HG02623 (cell line): ENCODE measurements around the gene FAM13B.
"Not testable (repeated sequence)": the region's sequence is repeated elsewhere in the genome, so short reads cannot be mapped to it uniquely, and the experiment has no call there.

ENCODE experiments used
- ATAC-seq: cut with Tn5 transposase; IDR thresholded peaks from one replicate; pipeline ENCODE4 v1.9.1; 2021; ENCODE audit warnings: moderate library complexity; ENCODE audit not compliant: unreplicated experiment

Gene FAM13B

DNA sequence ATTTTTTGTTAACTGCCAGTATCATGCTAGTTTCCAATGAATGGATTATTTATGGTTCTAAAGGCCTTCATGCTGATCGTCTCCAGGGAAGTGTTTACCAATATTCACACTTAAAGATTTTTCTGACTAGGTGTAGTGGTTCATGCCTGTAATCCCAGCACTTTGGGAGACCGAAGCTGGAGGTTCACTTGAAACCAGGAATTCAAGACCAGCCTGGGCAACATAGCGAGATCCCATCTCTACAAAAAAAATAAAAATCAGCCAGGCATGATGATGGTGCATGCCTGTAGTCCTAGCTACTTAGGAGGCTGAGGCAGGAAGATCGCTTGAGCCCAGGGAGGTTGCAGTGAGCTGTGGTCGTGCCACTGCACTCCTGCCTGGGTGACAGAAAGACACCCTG, 43.5 kb downstream of the FAM13B start:
- ATAC-seq: no peak

DNA sequence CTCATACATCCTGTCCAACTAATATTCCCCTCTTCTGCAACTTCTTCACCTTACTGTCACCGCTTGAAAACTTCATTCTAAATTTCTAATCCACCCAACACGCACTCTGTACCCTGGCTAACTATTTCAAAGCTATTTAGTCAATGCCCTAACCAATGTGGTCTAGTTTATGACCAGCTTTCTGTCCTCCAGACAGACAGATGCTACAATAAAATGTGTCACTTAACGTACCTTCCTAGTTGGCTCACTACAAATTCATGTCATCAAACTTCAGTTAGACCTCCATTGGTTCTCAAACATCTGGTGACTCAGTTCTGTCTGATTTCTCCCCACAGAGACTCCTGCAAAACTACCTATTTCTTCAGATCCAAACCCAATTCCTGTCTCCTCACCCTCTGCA, 57.7 kb downstream of the FAM13B start:
- ATAC-seq: no peak

DNA sequence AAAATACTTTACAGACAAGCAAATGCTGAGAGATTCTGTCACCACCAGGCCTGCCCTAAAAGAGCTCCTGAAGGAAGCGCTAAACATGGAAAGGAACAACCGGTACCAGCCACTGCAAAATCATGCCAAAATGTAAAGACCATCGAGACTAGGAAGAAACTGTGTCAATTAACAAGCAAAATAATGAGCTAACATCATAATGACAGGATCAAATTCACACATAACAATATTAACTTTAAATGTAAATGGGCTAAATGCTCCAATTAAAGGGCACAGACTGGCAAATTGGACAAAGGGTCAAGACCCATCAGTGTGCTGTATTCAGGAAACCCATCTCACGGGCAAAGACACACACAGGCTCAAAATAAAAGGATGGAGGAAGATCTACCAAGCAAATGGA, 62.5 kb downstream of the FAM13B start:
- not testable (repeated sequence) for ATAC-seq

DNA sequence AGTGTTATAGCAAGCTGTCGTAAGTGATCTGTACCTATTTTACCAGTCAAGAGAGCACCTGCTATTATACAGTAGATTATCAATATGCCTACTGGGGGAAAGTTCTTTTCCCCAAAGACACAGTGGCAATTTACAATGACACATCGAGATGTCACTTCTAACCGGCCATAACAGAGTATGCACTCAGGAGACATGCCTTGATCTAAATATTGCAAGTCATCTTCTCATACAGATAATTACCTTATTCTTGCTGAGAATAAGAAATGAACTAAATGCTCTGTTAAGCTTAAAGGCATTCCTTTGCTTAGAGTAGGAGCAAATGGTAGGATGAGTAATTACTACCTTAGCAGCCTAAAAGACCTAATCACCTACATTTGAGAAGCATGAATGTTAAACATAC, 72.1 kb downstream of the FAM13B start:
- ATAC-seq: no peak

DNA sequence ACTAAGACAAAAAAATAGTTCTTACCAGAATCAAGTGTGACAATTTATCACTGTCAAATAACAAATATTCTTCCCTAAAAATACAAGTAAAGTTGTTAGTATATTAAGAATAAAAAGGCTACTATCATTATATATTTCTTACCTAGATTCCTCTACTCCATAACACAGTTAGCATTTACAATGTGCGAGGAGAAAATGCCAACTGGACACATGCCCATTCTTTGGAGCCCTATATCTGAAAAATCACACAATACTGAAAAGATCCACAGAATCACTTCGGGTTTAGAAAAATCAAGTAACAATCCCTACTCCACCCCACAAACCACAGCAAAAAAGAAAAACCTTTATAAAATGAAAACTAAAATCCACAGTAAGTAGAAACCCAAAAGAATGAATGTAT, 72.7 kb downstream of the FAM13B start:
- no peak for ATAC-seq

DNA sequence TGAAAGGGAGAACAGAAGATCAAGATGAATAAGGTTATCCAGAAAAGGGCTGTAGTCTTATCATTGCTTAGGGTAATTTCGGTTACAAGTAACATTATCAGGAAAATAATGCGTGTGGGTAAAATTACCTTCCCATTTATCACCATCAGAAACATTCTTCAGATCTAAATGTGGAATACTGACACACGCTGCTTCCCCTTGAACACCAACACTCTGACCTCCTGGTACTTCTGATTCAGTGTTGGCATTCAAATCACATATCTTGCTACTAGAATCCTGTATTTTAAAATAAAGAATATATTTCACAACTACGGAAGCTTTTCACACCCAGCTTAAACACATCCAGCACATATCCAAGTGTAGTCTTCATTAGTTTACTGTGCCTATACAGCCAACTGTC, 73.4 kb downstream of the FAM13B start:
- no peak for ATAC-seq

DNA sequence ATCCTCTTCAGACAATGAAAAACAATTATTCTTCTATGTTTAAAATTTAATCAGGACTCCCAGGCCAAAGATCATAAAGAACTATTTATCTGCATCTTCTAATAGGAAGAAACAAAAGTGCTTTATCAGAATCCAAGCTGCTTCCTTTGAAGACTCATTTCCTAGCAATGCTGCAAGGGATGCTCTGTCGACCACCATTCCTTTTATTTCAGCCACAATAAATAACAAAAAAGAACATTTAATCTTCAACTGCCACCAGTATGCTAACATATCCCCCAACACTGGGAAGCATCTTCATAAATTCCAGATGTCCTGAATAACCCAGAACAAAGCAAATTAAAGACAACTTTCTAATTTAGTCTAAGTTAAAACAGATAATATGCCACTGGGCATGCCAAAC, 74.9 kb downstream of the FAM13B start:
- ATAC-seq: no peak

DNA sequence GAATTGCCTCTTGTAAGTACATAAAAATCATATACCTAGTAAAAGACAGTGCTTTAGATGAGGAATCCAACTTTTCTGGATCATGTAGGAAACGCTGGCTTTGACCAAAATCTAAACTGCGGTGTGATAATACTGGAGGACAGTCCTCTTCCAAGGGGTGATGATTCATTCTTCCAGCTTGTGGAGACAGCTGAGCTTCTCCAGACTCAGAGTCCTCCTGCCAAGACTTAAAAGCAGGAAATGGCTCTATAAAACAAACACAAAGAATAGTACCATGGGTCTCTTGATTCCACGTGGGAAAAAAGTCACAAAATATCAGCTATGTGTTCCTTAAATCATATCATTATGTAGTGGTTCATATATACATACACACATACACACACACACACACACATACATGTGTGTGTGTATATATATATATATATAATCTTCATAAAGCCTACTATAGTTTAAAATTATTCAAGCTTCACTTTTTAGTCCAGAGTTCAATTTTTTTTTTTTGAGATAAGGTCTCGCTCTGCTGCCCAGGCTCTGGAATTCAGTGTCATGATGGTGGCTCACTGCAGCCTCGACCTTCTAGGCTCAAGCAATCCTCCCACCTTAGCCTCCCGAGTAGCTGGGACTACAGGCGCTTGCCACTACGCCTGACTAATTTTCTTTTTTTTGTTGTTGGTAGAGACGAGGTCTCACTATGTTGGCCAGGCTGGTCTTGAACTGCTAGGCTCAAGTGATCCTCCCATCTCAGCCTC, 78.6 kb downstream of the FAM13B start:
- no peak for ATAC-seq

DNA sequence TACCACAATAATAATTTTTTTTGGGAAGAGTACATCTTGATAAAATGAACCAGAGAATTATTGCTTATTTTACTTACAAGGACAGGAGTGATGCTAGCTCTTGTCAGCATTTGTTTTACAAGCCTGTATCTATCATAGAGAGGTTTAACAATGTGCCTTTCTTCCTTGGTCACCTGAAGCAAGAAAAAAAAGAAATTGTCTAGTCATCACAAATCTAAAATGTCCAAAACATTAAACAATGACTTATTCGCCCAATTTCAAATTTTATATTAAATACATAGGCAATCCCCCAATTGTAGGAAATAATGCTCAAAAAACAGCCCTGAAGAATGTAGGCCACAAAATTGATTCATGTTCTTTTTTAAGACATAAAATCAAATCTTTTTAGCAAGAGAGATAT, 87.1 kb downstream of the FAM13B start:
- ATAC-seq: no peak

DNA sequence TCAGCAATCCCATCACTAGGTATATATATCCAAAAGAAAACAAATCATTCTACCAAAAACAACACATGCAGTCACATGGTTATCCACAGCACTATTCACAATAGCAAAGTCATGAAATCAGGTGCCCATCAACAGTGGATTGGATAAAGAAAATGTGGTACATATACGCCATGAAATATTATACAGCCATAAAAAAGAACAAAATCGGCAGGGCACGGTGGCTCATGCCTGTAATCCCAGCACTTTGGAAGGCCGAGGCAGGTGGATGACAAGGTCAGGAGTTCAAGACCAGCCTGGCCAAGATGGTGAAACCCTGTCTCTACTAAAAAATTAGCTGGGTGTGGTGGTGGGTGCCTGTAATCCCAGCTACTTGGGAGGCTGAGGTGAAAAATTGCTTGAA, 88.6 kb downstream of the FAM13B start:
- ATAC-seq: not testable (repeated sequence)

DNA sequence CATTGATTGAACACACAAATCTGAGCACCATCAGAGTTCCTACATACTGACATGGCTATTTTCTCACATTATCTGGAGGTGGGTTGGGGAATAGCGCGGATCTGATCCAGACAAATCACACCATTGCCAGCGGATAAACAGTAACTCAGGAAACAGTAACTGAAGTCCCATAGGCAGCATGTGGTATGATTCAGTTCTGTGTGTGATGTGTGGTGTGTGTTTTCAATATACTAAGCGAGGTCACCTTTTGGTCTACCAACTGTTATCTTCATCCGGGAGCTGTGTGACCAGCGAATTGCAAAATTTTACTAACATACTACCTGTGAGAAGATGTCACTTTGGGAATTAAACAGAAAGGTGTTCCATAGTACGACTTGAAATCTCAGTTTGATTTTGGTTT, 93.5 kb downstream of the FAM13B start:
- ATAC-seq: no peak

DNA sequence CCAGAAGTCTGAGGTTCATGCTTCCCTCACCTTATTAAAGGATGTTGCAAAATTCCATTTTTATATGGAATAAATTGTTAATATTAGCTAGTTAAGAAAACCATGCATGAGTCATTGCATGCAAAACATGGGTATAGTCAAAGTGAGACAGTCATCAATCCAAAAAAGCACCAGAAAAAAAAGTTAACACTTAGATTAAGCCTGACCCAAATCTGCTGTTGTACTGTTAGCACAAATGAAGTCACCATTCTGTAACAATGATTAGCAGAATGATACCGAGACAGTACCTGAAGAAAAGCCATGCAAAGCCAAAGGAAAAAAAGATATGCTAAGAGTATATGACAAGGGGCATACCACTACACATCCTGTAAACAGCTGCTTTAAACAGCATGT, 94.1 kb downstream of the FAM13B start:
- no peak for ATAC-seq

DNA sequence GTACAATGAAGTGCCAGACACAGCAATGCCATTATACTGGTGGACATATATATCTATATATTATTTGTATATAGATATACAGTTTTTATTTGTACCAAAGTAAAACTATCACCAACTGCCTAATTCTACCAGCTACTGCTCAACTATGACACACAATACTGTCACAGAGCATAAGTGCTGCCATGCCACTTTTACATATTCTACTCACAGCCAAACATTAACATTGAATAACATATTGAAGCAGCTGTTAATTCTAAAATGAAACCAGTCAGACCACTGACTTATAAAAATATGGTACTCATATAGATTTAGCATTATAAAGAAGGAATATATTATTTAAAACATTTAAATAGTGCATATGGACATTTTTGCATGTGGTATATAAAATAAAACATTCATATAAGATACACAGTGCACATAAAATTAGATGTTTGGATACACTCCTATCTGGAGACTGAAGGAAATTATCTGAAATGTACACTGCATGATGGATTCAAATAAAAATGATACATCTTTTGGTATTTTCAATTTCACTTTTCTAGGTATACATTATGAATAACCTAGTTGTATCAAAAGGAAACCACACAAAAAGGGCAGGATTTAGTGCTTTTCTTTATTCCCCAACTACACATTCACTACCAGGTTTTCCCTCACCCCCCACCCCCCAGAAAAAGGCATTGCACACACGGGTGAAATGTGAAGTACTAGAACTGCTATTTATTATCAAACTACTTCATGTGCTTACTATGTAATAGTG, 94.7 kb downstream of the FAM13B start:
- ATAC-seq: no peak

DNA sequence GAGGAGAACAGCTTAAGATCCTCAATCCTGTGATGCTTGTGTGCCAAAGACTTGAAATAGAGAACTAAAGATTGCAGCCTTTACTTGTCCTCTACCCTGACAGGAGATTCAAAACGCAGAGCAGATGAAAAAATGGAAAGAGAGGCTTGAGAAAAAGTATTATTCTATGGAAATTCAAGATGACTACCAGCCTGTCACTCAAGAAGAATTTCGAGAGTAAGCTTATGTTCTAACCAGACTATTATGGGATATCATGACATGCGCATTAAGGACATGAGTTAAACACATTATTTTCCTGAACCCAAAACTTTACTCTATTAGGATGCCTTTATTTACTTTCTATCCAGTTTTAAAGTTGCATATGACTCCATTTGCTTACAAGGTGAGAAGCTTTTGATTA, 97.2 kb downstream of the FAM13B start:
- ATAC-seq: no peak

DNA sequence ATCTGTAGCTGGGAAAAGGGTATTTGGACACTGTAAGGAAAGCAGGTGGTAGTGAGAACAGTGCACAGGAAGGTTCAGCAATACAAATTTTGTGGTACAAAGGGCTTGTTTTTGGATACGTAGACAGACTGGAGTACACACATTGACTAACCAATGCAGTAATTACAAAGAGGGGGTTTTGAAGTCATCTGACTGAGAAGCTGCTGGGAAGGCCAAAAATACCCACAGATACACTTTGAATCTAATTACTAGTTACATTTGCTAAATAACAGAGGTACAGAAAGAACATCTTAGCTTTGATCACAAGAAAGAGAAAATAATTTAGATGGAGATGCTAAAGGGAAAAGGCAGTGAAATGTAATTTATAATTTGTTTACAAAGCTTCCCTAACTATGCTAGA, 97.7 kb downstream of the FAM13B start:
- peak; percentile 57 for ATAC-seq

DNA sequence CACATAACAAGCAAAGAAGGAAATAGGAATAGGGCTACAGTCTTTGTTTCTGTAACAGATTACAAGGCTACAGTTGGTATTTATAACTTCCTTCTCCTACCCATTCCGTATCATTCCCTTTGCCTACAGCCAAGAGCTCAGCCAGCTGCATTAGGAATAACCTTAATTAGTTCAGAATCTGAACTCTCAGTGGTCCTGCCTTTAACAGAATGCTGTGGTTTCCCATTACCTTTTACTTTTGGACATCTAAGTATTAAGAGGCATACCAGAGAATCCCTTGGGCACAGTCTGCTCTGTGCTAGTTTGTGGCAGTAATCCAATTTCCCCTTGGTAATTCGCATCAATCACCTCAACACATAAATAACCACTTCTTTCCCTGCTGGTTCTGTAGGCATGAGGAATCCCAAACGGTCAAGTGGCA, 99.4 kb downstream of the FAM13B start:
- no peak for ATAC-seq

DNA sequence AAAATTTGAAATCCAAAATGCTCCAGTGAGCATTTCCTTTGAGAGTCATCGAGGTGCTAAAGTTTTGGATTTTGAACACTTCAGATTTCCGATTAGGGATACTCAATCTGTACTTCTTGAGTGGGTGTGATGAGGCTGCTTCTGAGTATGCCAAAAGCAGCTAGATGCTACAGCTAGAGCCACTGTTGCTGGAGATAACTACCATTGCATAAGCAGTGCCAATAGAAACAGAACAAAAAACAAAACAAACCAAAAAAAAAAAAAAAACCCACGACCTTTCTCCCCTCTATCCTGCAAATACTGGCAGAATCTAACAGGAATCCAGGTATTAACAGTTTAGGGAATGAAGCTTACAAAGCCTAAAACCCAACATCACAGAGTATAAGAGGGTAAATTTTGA, 100.1 kb downstream of the FAM13B start:
- ATAC-seq: no peak

DNA sequence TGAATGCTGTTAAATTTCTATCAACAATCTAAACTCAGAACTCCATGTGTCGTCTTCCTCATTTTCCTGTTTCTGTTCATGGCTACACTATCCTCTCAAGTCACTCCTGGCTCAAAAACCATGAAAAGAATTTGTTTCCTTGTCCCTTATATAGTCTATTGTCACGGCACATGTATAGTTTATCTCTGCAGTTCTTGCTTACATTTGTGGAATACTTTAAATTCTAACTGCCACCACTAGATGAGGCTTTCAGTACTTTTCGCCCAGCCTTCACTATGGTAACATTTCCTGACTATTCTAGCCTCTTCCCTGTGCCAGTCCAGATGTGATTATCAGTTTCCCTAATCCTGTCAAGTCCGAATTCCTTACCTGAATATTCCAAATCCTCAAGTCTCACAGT, 109.0 kb downstream of the FAM13B start:
- ATAC-seq: no peak

DNA sequence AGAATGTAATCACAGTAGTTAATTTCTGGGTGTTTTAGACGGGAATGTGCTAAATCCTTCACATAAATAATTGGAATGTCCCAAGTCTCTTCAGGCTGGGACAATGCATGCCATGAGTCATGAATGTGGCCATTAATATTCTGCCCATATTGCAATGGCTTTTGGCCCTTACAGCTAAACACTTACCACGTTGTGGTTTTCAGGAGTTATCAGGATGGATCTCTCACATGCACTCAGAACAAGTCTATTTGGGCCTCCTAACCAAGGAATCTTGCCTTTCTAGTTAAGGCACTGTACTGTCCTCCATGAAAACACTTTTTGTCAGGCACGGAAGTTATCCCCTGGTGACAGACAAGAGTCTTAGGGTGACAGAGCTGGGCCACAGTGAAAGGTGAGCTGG, 110.9 kb downstream of the FAM13B start:
- no peak for ATAC-seq

DNA sequence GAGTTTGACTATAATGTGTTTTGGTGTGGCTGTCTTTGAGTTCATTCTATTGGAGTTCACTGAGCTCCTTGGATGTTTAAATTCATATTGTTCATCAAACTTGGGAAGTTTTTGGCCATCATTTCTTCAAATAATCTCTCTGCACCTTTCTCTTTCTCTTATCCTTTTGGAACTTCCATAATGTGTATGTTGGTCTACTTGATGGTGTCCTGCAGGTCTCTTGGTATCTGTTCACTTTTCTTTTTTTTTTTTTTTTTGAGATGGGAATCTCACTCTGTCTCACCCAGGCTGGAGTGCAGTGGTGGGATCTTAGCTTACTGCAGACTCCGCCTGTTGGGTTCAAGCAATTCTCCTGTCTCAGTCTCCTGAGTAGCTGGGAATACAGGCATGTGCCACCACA, 116.0 kb downstream of the FAM13B start:
- ATAC-seq: no peak

DNA sequence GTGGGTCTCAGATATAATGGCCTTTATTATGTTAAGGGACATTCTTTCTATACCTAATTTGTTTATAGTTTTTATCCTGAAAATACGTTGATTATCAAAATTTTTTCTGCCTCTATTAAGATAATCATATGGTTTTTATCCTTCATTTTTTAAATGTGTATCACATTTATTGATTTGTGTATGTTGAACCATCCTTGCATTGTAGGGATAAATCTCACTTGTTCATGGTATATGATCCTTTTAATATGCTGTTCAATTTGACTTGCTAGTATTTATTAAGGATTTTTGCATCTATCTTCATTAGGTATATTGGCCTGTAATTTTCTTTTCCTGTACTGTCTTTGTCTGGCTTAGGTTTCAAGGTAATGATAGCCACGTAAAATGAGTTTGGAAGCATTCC, 118.1 kb downstream of the FAM13B start:
- no peak for ATAC-seq

DNA sequence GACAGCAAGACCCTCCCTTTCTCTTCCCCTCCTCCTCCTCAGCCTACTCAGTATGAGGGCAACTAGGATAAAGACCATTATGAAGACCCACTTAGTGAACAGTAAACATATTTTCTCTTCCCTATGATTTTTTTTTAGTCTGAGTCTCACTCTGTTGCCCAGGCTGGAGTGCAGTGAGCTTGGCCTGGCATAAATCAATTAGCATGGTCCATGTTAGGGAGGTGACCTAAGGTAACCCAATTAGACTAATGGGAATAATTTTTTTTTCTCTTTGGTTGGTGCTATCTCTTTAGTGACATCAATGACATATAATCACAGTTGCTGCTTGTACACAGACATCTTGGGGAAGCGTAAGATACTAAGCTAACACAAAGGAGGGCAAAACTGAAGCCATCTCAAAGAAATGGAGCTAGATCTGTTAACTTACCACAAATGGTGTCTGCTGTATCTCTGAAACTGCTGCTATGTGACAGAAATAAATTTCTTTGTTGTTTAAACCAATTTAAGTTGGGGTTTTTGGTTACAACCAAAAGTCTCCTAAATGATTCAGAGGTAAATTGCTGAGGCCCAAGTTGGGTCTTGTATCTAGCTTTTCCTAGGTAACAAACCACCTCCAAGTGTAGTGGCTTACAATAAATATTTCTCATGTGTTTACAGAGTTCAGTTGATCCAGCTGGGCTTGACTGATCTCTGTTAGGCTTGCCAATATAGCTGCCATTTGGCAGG, 130.3 kb downstream of the FAM13B start:
- ATAC-seq: no peak
